ENCODE results near the gene TAF4B. TPM values are rescaled to one million over a fixed set of nuclear protein-coding genes. Genes with fewer than 3 reads are reported as not detected.
"Not testable (repeated sequence)": the region's sequence is repeated elsewhere in the genome, so short reads cannot be mapped to it uniquely, and the experiment has no call there.

TAF4B gene
- polyA plus RNA-seq, 1 donor from 2014 or later = 18.0 TPM

- Mint-ChIP-seq H3K4me1 (peaks cover 9 to 13% (median 11%) of the 10 kb centered on the region in 3 donors), H3K36me3 (peaks cover 17% of the 10 kb centered on the region), H3K27ac (peak overlapping the region in 2 of 3 donors; percentile 9 to 65), H3K4me3 (peak overlapping the region in 1 of 4 donors; percentile 15), H3K27me3 (no peaks in the 10 kb centered on the region), H3K9me3 (peaks cover 0 to under 1% (median 0%) of the 10 kb centered on the region in 3 donors)
These were observed 130.0 kb downstream of the TAF4B start for GRCh38 chr18:26356045-26356785.

DNA sequence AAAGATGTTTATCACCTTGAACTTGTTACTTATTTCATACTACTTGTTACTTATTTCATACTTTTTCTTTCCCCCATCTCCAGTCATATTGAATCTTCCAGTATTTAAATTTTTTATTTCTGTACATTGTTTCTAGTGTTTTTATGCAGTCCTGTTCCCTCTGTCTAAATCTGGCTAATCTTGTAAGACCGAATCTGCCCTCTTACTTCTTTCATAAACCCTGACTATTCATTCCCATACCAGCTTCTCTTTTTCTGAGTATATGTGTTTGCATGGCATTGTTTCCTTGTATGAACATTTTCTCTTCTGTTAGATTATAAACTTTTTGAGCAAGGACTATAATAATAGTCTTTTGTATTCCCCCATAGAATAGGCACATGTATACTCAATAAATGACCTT, 131.7 kb downstream of the TAF4B start:
- no peaks in the 10 kb centered on the region for H3K27me3 Mint-ChIP-seq
- H3K4me3 Mint-ChIP-seq = peak overlapping the region in 1 of 4 donors; percentile 9
- H3K36me3 Mint-ChIP-seq = peaks cover 19% of the 10 kb centered on the region
- no peaks in the 10 kb centered on the region for H3K9me3 Mint-ChIP-seq
- H3K27ac Mint-ChIP-seq = no peak overlapping the region
- H3K4me1 Mint-ChIP-seq = peaks cover 7 to 13% (median 9%) of the 10 kb centered on the region in 3 donors

GRCh38 chr18:26362021-26362420, 135.8 kb downstream of the TAF4B start:
- Mint-ChIP-seq H3K9me3 (peaks cover 0 to under 1% (median 0%) of the 10 kb centered on the region in 3 donors), H3K4me3 (no peak overlapping the region), H3K27ac (peak overlapping the region in 1 of 3 donors; percentile 23), H3K4me1 (peaks cover 0 to 1% (median 0%) of the 10 kb centered on the region in 3 donors), H3K27me3 (no peaks in the 10 kb centered on the region), H3K36me3 (peaks cover 25% of the 10 kb centered on the region)

DNA sequence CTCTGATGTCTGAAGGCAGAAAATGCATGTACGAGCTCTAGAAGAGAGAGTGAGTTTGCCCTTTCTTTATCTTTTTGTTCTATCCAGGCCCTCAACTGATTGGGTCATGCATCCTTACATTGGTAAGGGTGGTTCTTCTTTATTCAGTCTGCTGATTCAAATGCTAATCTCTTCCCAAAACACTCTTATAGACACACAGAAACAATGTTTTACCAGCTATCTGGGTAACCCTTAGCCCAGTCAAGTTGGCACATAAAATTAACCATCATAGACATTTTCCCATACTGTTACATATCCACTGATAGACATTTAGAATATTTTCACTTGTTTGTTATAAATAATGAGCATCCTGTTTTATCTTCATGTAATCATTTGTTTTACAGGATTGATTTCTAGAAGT, 141.2 kb downstream of the TAF4B start:
- Mint-ChIP-seq H3K27me3 (no peaks in the 10 kb centered on the region), H3K4me1 (no peaks in the 10 kb centered on the region), H3K27ac (no peak overlapping the region), H3K4me3 (no peak overlapping the region), H3K36me3 (peaks cover 20% of the 10 kb centered on the region), H3K9me3 (peaks cover 0 to 2% (median 0%) of the 10 kb centered on the region in 3 donors)

DNA sequence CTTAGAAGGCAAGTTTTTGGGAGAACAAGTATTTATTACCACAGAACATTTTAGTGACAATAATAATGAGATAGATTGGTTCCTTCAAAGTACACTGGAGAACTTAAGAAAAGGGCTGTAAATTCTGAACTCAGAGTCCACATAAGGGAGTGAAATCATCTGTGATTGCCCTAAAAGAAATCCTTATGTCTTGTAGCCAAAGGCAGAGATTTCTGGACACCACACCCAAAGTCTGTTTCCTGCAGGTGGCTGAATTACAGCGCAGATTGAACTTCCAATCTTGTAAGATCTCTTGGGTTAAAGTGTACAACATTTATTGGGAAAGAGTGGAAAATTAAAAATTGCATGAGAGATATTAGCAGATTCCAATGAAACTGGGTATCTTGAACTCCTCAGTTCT, 143.8 kb downstream of the TAF4B start:
- Mint-ChIP-seq H3K4me3 (no peak overlapping the region), H3K36me3 (peaks cover 16% of the 10 kb centered on the region), H3K27ac (peak overlapping the region in 1 of 3 donors; percentile 1), H3K27me3 (no peaks in the 10 kb centered on the region), H3K4me1 (no peaks in the 10 kb centered on the region), H3K9me3 (peaks cover 0 to 2% (median 0%) of the 10 kb centered on the region in 3 donors)

DNA sequence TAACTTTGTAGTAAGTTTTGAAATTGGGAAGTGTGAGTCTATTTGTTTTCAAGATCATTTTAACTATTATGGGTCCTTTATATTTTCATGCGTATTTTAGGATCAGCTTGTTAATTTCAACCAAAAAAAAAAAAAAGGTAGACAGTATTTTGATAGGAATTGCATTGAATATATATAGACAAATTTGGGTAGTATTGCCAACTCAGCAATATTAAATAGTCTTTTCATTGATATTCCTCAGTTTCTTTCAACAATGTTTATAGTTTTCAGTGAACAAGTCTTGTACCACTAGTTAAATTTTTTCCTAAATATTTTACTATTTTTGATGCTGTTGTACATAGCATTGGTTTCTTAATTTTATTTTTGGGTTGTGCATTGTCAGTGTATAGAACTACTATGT, 149.9 kb downstream of the TAF4B start:
- no peaks in the 10 kb centered on the region for H3K27me3 Mint-ChIP-seq
- H3K36me3 Mint-ChIP-seq = peaks cover 11% of the 10 kb centered on the region
- H3K27ac Mint-ChIP-seq = no peak overlapping the region
- H3K4me3 Mint-ChIP-seq = no peak overlapping the region
- H3K4me1 Mint-ChIP-seq = peaks cover 0 to 7% (median 4%) of the 10 kb centered on the region in 3 donors
- no peaks in the 10 kb centered on the region for H3K9me3 Mint-ChIP-seq

DNA sequence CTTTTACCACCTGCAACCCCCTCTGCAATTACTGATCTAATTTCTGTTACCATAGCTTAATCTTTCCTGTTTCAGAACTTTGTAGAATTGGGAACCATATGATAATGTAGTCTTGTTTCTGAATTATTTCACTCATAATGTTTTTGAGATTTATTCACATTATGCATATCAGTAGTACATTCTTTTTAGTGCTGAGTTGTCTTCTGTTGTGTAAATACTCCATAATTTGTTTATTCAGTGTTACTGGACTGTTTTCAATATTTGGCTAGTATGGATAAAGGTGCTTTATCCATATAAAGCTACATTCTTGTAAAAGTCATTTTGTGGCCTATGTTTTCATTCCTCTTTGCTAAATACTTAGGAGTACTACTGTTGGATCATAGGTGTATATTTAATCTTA, 152.5 kb downstream of the TAF4B start:
- H3K9me3 Mint-ChIP-seq = no peaks in the 10 kb centered on the region
- peaks cover 11% of the 10 kb centered on the region for H3K36me3 Mint-ChIP-seq
- no peaks in the 10 kb centered on the region for H3K27me3 Mint-ChIP-seq
- H3K4me3 Mint-ChIP-seq = no peak overlapping the region
- no peak overlapping the region for H3K27ac Mint-ChIP-seq
- H3K4me1 Mint-ChIP-seq = peaks cover under 1 to 7% (median 4%) of the 10 kb centered on the region in 3 donors

DNA sequence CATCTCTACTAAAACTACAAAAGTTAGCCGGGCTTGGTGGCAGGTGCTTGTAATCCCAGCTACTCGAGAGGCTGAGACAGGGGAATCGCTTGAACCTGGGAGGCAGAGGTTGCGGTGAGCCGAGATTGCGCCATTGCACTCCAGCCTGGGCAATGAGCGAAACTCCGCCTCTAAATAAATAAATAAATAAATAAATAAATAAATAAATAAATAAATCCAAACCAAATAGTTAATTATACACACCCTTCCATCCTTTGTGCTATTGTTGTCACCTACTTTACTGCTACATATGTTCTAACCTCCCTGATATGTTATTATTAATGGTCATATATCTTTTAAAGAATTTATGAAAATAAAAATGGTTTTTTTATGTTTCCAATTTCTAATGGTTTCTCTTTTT, 155.3 kb downstream of the TAF4B start:
- not testable (repeated sequence) for H3K36me3 Mint-ChIP-seq, H3K27ac Mint-ChIP-seq, H3K9me3 Mint-ChIP-seq, H3K27me3 Mint-ChIP-seq, H3K4me1 Mint-ChIP-seq, H3K4me3 Mint-ChIP-seq

- Mint-ChIP-seq H3K27ac (no peak overlapping the region), H3K27me3 (no peaks in the 10 kb centered on the region), H3K36me3 (peaks cover 8% of the 10 kb centered on the region), H3K4me3 (no peak overlapping the region), H3K9me3 (no peaks in the 10 kb centered on the region), H3K4me1 (peaks cover 2 to 7% (median 3%) of the 10 kb centered on the region in 3 donors)
These were observed 157.4 kb downstream of the TAF4B start for GRCh38 chr18:26383454-26384270.

- no peaks in the 10 kb centered on the region for H3K27me3 Mint-ChIP-seq
- no peak overlapping the region for H3K4me3 Mint-ChIP-seq
- peaks cover 7% of the 10 kb centered on the region for H3K36me3 Mint-ChIP-seq
- no peak overlapping the region for H3K27ac Mint-ChIP-seq
- no peaks in the 10 kb centered on the region for H3K9me3 Mint-ChIP-seq
- peaks cover 0 to 3% (median 2%) of the 10 kb centered on the region in 3 donors for H3K4me1 Mint-ChIP-seq
These were observed 159.8 kb downstream of the TAF4B start for GRCh38 chr18:26386002-26386401.

- Mint-ChIP-seq H3K4me1 (peaks cover 0 to 3% (median 2%) of the 10 kb centered on the region in 3 donors), H3K27ac (no peak overlapping the region), H3K27me3 (no peaks in the 10 kb centered on the region), H3K4me3 (no peak overlapping the region), H3K36me3 (peaks cover 10% of the 10 kb centered on the region), H3K9me3 (no peaks in the 10 kb centered on the region)
These were observed 160.2 kb downstream of the TAF4B start for GRCh38 chr18:26386441-26386840.

DNA sequence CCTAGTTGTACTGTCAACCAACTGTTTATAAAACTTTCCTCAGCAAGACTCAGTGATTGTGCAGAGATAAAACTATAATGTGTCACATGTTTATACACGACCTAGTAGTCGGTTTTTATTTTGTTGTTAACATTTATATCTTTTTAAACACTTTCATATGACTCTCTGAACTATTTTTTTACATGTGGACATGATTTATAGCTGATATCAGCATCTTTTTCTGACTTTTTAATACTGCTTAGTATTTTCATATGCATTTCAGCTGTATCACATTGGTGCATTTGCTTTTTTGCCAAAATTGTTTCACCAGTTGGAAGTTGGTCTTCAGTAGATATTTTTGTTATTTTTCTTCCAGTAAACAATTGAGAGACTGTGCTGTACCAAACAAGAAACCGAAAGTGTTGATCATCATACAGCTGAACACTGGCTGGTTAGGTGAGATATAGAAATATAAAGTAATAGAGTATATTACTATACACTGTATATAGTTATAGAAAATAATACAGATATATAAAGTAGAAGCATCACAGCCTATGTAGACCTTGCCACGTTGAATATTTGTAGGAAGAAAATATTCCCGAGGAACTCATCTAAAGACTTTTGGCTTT, 167.9 kb downstream of the TAF4B start:
- no peak overlapping the region for H3K4me3 Mint-ChIP-seq
- peaks cover 10% of the 10 kb centered on the region for H3K36me3 Mint-ChIP-seq
- peaks cover 0 to 3% (median 0%) of the 10 kb centered on the region in 3 donors for H3K4me1 Mint-ChIP-seq
- H3K27ac Mint-ChIP-seq = no peak overlapping the region
- no peaks in the 10 kb centered on the region for H3K27me3 Mint-ChIP-seq
- no peaks in the 10 kb centered on the region for H3K9me3 Mint-ChIP-seq

- H3K9me3 Mint-ChIP-seq = no peaks in the 10 kb centered on the region
- no peak overlapping the region for H3K27ac Mint-ChIP-seq
- H3K27me3 Mint-ChIP-seq = no peaks in the 10 kb centered on the region
- peaks cover 0 to 3% (median 0%) of the 10 kb centered on the region in 3 donors for H3K4me1 Mint-ChIP-seq
- peaks cover 6% of the 10 kb centered on the region for H3K36me3 Mint-ChIP-seq
- H3K4me3 Mint-ChIP-seq = no peak overlapping the region
These were observed 170.8 kb downstream of the TAF4B start for GRCh38 chr18:26397019-26397418.

- Mint-ChIP-seq H3K36me3 (peaks cover 8% of the 10 kb centered on the region), H3K9me3 (no peaks in the 10 kb centered on the region), H3K4me3 (no peak overlapping the region), H3K4me1 (peaks cover 4 to 5% (median 5%) of the 10 kb centered on the region in 3 donors), H3K27me3 (no peaks in the 10 kb centered on the region), H3K27ac (no peak overlapping the region)
These were observed 177.2 kb downstream of the TAF4B start for GRCh38 chr18:26403491-26403890.

DNA sequence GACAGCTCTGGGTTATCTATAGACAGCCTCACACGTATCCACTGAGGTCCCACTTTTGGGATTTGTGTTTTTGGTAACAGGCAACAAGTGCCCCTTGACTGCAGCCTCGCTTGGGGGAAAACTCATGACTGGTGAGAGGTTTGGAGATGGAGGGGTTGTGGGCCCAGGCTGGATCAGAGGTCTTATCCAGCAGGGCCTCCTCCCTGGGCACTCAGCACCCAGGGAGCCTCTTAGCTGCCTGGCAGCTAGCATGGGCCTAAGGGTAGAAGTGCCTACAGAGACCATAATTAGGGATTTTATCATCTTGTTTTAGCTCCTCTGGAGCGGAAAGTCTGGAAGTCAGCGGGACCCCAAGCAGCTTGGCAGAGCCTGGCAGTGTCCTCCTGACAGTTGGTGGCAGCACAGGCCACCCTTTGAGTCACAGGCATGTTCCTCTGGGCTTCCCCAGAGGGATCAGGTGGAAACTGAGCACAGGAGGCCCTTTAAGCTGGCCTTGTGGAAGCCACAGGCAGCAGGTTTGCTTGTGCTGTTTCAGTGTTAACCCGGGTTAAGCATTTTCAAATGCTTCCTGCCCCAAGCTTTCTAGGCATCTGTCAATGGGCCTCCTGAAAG, 179.1 kb downstream of the TAF4B start:
- peaks cover 7% of the 10 kb centered on the region for H3K36me3 Mint-ChIP-seq

More for the DNA sequence above, 179.1 kb downstream of the TAF4B start:
- H3K4me3 Mint-ChIP-seq = no peak overlapping the region
- H3K4me1 Mint-ChIP-seq = peaks cover 4 to 8% (median 5%) of the 10 kb centered on the region in 3 donors
- H3K27me3 Mint-ChIP-seq = no peaks in the 10 kb centered on the region
- H3K27ac Mint-ChIP-seq = no peak overlapping the region
- no peaks in the 10 kb centered on the region for H3K9me3 Mint-ChIP-seq
